ENCODE data around the gene FUNDC1.

The FUNDC1 gene

DNA sequence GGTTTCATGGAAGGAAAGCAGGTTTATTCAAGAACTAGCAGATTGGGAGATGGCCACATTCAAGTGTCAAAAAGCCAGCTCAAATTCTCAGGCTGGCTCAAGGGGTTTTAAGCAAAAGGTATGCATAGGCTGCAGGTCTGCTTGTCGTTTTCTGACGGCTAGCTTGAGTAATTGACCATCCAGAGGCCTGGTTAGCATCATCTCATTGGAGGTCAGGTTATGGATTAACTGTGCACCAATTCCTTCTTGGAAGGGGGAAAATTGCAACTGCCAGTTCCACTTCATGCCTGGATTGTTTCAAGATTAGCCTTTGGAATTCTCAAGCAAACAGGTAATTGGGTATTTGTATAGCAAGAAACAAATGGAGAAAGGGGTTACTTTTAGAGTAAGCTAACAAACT is 62.1 kb downstream of the FUNDC1 start:
- no peak for DNase-seq (ENCODE audit: low read depth)

DNA sequence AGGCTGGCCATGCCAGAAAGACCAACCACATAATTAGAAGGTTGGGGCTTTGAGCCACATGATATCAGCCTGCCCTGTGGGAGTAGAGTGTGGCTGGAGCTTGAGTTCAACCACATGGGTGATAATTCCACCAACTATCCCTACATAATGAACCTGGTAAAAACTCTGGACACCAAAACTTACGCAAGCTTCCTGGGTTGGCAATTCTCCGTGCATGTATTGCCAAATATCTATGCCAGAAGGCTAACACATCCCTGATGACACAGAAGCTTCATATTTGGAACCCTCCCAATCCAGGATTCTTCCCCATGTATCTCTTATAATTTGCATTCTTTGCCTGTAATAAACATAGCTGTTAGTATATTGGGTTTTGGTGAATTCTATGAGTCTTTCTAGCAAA is 68.2 kb downstream of the FUNDC1 start:
- DNase-seq (ENCODE audit: low read depth), result no peak

Measured in stimulated activated CD4-positive, alpha-beta T cell treated with anti-CD3 and anti-CD28 coated beads, Interleukin-2, amount 100 ng/mL, for 4 hours (primary cell).